Kasumi-1 (cell line): ENCODE results near the gene CBY3.
"Not testable (repeated sequence)": the region's sequence is repeated elsewhere in the genome, so short reads cannot be mapped to it uniquely, and the experiment has no call there.

ENCODE experiments used
- DNase-seq, 2 experiments: peaks; one replicate each; lab custom pipeline; 2025; lab: John Stamatoyannopoulos, UW

Gene CBY3

DNA sequence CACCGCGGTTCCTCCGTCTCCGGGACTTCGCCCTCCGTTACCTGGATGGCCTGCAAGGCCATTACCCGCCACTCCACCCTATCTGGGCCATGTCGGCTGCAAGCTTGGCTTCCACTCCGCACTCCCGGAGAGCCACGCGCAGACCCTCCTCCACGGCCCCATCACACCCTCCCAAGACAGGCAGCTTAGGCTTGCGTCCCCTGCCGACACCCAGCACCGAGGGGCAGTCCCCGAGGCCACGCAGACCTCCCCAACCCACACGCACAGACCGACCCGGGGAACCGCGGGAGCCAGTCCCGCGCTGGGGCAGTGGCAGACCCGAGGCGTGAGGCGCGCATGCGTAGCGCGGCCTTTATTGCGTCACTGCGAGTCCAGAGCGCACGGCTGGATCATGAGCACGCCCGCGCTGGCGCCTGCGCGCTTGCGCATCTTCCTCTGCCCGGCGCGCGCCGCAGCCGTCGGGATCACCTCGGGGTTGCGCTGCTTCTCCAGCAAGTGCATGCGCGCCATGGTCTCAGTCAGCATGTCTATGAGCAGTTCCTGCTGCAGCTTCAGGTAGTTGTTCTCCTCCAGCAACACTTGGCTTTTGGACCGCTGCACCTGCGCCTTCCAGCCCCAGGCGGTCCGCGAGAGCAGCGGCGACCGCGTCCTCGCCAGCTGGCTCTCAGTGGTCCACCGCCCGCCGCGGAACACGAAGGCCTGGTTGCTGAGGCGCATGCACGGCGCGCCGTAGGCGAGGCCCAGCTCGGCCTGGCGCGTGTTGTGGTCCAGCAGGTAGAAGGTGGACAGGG is 2.4 kb downstream of the CBY3 start:
- peak; percentile 85 to 92 for DNase-seq

DNA sequence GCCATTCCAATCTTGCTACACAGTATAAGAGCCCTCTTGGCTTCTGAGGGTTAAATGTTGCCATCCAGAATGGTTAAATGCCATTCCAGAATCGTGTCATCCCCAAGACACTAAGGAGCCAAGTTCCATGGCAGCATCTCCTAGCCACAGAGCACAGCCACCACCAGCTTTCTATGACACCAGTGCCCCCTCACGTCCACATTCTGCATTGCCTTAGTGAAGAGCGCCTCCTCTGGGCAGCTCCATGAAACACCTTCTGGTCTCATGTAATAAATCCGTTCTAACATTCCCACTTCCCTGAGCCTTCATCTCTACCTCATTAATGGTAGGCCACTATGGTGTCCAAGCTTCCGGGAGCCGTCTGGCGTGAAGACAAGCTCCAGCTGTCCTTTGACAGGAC is 12.4 kb downstream of the CBY3 start:
- DNase-seq: peak; percentile 77 to 85

DNA sequence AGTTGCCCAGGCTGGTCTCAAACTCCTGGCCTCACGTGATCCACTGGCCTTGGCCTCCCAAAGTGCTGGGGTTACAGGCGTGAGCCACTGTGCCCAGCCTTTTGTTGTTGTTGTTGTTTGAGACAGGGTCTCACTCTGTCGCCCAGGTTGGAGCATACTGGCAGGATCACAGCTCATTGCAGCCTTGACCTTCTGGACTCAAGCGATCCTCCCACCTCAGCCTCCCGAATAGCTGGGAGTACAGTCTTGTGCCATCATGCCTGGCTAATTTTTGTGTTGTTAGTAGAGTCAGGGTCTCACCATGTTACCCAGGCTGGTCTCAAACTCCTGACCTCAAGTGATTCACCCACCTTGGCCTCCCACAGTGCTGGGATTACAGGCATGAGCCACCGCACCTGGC is 19.2 kb downstream of the CBY3 start:
- DNase-seq: not testable (repeated sequence)

DNA sequence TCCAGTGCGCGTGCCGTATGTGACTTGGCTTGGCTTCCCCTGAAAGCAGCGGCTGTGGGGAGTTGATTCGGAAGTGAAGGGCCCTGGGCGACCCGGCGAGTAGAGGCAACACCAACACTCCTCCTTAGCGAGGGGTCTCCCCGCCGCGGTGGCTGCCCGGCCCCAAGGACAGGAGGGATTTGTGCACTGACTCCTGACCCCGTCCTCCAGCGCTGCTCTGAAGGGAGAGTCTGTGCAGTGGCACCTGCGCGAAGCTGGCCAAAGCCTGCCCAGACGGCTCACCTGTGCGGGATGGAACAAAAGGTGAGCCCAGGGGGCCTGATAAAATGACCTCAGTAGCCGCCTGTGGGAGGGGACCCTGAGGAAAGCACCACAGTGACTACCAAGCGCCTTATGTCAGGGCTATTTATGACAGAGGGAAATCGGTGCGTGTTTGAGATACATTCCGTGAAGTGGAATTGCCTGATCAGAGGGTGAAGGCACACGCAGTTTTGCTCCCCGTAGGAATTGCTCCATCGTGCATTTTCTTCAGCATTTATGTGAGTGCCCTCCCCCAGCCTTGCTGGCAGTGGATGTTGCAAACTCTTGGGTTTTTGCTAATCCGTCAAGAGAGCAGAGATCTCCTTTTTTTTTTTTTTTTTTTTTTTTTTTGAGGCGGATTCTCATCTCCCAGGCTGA is 22.5 kb downstream of the CBY3 start:
- peak in 1 of 2 experiments; percentile 15 for DNase-seq

DNA sequence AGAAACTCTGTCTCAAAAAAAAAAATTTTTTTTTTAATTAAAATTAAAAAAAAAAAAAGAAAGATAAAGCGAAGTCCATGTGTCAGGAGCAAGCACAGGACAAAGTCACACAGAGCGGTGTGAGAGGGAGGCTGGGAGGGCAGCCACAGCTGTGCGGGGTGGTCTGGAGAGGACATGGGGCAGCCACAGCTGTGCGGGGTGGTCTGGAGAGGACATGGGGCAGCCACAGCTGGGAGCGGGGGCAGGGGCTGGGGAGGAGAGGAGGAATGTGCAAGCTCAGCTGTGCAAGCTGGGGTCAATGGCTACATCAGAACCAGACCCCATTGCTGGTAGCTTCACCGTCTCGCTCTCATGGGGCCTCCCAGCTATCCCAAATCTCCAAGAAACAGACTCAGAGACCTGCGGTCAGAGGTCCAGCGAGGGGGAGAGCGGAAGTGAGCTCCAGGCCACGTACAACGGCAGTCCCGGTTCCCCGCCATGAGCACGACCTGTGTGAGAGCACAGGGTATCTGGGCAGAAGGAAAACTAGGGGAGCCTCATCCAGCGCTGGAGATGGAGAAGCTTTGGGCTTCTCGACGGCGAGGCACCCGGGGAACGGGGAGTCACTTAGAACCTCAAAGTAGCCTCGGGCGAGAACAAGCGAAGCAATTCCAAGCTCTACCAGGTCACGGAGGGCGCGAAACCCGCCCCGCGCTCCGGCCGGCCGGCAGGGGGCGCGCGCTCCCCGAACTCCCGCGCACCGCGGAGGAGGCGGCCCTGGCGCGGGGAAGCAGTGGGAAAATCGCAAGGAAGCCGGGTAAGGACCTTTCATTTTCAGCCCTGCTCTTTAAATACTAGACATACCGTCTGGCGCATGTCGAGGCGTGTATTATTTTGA is 23.3 kb downstream of the CBY3 start:
- DNase-seq: not testable (repeated sequence)

DNA sequence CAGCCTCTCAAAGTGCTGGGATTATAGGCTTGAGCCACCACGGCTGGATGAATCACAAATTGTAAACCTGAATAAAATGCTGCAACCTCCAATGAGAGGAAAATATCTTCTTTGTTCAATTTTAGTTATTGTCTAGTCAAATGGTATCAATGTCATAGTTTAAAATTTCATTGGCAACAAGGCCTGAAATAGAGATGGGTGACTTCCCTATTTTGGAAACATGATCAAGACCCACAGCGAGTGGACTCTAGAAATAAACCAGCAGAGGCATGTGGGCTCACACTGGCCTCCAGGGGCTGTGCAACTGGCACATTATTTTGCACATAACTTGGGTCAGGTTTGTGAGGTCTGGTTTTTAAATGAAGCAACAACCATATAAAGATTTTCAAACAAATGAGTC is 27.7 kb downstream of the CBY3 start:
- peak in 1 of 2 experiments; percentile 26 for DNase-seq

DNA sequence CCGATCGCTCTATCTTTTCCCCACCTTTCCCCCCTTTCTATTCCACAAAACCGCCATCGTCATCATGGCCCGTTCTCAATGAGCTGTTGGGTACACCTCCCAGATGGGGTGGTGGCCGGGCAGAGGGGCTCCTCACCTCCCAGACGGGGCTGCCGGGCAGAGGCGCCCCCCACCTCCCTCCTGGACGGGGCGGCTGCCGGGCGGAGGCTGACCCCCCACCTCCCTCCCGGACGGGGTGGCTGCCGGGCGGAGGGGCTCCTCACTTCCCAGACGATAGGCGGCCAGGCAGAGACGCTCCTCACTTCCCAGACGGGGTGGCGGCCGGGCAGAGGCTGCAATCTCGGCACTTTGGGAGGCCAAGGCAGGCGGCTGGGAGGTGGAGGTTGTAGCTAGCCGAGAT is 30.6 kb downstream of the CBY3 start:
- not testable (repeated sequence) for DNase-seq

DNA sequence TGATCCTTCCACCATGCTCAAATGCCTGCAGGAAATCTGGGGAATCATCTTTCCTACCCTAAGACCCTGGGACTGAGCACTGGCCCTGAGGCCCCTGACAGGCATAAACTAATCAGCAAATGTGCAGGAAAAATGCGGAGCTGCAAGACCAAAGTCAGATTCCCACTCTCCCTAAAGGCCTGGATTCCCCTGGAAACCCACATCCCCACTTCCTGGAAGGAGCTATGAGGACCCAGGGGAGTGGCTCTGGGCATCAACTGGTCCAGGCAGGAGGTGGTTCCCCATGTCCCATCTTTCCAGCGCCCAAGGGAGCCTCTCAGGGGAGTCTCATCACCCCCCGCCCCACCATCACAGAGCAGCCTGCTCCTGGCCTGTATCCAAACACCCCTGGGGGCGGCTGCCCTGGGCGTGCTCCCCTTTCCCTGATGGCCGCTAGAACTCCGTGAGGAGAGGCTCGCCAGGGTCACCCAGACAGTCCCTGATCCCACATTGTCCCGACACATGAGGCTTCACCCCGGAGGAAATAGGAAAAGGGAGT is 31.6 kb downstream of the CBY3 start:
- DNase-seq: not testable (repeated sequence)

DNA sequence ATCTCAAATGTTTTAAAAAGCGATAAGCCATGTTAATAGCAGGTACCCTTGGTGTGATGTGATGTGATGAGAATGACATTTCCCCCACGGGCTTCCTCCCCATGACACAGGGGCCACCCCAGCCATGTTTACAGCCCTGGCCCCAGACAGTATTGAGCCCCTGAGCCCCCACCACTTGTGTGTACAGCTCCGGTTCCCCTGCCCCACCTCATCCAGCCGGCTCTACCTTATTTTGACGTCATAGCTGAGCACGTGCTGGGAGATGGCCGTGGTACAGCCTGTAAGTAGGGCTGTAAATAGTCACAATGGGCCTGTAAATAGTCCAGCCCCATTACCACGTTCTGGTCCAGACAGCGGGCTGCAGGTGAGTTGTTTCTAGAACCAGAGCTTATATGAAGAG is 32.4 kb downstream of the CBY3 start:
- no peak for DNase-seq

DNA sequence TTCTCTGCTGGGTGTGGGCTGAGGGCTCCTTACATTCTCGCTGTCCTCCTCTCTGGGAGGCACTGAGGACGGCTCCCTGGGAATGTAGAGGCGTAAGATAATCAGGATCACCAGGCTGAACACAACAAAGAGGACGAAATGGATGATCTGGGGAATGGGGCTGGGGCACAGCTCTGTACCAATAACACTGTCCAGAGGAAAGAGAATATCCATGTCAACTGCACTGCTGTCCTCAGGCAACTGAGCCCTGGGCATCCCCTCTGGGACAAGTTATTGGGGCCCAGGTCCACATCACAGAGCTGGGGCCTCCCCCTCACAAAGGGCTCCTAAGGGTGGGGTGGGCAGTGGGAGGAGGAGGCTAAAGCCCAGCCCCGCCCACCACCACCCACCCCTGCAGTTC is 36.1 kb downstream of the CBY3 start:
- not testable (repeated sequence) for DNase-seq

DNA sequence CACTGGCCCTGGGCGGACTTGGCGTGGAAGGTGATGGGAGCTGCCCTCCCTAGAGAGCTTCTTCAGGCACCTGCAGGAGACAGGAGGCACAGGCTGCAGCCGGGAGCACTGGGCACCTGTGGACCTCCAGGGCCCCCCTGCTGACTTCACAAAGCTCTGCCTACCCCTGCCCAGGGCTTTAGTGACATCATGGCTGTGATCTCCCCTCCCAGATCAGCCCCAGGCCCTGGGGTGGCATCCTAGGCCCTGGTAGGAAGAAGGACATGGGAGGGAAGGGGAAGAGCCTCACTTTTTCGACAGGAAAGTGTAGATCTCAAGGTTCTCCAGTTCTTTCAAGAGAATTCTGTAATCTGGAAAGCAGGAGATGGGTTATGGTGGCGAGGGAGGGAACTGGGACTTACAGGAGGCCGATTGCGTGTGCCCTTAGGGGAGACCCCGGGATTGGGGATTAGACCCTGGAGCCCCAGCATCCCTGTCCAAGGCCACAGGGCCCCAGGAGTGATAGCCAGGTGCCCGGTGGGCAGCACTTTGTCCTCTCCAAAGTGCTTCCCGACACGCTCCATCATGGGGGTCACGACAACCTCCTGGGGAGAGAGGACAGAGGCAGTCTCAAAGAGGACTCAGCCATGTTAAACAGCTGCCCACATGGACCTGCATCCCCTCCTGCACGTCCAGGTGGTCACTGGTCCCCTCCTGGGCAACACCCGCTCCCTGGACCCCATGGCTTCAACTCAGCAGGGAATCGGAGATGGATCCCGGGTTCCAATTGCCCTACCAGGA is 37.5 kb downstream of the CBY3 start:
- DNase-seq: not testable (repeated sequence)

DNA sequence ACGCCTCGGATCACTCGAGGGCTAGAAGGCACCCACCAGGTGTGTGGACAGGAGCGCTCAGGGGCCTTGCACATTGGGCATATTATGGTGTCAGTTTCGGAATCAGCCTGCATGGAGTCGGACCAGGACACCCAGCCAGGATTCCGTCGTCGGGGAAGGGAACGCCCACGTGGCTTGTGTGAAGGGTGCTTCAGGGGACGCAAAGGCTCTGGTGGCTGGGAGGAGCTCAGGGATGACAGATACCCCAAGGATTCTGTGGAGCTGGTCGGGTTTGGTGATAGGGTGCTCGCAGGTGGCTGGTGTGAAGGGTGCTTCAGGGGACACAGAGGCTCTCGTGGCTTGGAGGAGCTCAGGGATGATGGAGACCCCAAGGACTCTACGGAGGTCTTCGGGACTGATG is 38.2 kb downstream of the CBY3 start:
- not testable (repeated sequence) for DNase-seq

DNA sequence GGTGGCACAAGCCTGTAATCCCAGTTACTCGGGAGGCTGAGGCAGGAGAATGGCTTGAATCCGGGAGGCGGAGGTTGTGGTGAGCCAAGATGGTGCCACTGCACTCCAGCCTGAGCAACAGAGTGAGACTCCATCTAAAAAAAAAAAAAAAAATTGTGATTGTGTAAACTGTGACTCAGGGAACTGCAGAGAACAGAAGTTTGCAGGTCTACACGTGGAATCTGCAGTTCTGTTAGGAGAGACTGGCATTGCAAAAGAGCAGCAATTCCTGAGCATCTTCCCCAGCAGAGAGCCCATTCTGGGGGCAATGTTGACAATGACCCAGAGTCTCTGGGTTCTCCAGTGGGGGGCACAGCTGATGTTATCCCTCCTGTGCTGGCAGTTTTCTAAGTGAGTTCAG is 39.1 kb downstream of the CBY3 start:
- DNase-seq: not testable (repeated sequence)

DNA sequence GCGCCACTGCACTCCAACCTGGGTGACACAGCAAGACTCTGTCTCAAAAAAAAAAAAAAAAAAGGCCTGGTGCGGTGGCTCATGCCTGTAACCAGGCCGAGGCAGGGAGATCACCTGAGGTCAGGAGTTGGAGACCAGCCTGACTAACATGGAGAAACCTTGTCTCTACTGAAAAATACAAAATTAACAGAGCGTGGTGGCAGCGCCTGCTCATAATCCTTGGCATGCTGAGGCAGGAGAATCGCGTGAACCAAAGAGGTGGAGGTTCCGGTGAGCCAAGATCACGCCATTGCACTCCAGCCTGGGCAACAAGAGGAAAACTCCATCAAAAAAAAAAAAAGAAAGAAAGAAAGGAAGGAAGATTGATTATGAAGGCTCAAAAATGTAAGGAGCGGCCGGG is 41.5 kb downstream of the CBY3 start:
- not testable (repeated sequence) for DNase-seq

DNA sequence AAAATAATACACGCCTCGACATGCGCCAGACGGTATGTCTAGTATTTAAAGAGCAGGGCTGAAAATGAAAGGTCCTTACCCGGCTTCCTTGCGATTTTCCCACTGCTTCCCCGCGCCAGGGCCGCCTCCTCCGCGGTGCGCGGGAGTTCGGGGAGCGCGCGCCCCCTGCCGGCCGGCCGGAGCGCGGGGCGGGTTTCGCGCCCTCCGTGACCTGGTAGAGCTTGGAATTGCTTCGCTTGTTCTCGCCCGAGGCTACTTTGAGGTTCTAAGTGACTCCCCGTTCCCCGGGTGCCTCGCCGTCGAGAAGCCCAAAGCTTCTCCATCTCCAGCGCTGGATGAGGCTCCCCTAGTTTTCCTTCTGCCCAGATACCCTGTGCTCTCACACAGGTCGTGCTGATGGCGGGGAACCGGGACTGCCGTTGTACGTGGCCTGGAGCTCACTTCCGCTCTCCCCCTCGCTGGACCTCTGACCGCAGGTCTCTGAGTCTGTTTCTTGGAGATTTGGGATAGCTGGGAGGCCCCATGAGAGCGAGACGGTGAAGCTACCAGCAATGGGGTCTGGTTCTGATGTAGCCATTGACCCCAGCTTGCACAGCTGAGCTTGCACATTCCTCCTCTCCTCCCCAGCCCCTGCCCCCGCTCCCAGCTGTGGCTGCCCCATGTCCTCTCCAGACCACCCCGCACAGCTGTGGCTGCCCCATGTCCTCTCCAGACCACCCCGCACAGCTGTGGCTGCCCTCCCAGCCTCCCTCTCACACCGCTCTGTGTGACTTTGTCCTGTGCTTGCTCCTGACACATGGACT is 46.3 kb downstream of the CBY3 start:
- DNase-seq: not testable (repeated sequence)

DNA sequence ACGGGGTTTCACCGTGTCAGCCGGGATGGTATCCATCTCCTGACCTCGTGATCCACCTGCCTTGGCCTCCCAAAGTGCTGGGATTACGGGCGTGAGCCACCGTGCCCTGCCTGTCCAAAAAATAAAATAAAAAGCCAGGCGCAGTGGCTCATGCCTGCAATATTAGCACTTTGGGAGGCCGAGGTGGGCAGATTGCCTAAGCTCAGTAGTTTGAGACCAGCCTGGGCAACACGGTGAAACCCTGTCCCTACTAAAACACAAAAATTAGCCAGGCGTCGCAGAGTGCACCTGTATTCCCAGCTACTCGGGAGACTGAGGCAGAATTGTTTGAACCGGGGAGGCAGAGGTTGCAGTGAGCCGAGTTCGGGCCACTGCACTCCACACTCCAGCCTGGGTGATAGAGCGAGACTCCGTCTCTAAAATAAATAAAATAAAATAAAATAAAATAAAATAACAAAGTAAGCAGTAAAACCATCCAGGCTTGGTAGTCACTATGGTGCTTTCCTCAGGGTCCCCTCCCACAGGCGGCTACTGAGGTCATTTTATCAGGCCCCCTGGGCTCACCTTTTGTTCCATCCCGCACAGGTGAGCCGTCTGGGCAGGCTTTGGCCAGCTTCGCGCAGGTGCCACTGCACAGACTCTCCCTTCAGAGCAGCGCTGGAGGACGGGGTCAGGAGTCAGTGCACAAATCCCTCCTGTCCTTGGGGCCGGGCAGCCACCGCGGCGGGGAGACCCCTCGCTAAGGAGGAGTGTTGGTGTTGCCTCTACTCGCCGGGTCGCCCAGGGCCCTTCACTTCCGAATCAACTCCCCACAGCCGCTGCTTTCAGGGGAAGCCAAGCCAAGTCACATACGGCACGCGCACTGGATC is 47.1 kb downstream of the CBY3 start:
- DNase-seq: not testable (repeated sequence)
